IPS-NIHi11 (cell line): ENCODE data around the gene SLC7A14.

ENCODE experiments used
- DNase-seq: peaks from one replicate; pipeline ENCODE4 v3.0.0; 2012; ENCODE audit warnings: mixed read lengths, low spot score

The SLC7A14 gene

DNA sequence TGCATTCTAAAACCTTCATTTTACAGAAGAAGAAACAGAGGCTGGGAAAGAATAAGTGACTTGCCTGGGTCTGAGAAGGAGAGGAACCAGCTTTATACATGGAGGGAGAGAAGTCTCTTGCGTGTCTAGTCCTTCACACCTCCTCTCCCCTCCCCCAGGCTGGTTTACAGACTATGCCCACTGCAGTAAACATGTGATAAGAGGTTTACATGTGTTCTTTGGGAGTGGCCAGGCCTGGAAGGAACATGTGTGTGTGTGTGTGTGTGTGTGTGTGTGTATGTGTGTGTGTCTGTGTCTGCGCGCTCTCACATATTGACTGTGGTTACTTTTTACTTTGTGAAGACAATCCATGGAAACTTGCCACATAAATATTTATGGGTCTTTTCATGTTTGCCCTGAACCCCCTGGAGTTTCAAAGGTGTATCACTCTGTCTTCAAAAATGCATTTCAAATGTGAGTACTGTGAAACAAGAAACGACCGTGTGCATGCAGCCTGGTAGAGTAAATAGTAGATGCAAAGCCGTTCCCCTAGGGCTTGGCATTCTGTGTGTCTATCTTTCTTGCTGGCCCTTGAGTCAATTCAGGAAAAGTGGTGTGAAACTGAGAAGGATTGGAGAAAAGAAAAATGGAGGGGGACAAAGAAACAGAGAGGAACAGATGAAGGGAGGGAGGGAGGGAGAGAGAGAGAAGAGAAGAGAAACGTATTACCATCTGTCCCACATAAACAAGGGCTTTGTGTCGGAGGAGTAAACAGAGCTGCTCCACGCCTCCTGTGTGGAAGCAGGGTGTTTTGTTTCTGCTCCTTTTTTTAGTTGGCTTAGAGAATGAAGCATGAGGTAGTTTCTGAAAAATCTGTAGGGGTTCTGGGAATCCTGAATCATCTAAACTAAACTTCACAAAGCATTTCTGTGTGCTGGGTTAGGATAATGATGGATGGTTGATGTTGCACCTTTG is 115.5 kb downstream of the SLC7A14 start:
- no peak for DNase-seq

GRCh38 chr3:170469151-170470062 is 116.5 kb downstream of the SLC7A14 start:
- no peak for DNase-seq

DNA sequence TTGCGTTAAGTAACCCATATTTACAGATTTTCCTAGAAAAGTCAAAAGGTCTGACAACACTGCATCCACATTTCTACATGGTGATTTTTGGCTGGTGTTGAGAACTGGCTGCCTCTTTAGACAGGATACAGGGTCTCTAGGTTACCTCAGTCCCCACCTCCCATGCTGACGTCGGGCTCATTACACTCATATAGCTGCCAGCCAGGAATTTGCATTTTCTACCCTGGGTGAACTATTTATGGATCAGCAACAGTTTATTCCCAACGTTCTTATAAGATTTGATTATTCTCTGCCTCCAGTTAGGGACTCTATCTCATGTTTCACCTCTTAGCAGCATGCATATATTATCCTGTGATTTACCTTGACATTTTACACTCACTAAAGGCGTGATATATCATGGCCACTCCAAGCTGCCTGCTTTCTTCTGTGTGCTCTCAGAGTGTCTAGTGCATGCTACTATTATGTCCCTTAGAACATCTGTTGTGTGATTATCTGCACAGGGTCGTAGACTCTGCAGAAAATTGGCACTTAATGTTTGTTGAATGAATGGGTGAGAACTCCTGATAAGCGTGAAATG is 118.2 kb downstream of the SLC7A14 start:
- no peak for DNase-seq

DNA sequence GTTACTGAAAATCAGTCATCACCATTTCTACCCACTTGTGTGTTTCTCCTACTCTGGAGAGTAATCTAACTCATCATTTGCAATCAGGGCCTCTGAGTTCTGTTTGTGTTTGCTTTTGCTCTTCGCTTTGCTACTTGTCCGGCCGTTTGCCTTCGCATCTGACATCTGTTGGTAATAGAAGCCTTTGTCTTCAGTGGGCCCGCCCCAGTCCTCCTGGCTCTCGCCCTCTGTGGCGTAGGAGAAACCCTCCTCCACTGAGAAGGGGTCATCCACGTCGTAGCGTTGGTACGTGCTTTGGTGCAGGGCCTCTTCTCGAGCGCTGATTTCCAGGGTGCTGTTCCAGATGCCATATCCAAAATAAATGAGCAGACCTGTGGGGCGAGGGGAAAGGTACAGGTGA is 118.9 kb downstream of the SLC7A14 start:
- no peak for DNase-seq

DNA sequence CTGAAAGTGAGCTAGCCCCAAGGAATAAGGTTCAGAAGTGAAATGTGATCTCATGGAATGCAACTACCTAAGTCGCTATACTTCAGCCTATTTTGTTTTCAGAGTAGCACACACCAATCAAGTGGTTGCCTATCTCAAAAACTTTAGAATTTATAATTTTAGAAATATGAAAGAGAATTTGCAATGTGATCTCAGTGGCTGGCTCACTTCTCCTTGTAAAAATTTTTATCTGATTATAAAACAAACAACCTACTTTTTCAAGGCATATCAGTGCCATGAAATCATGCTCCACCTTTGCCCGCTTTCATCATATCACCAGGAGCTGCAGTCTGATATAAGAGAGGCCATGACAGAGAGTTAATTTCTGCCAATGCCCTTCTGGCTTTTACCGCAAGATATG is 119.9 kb downstream of the SLC7A14 start:
- DNase-seq: no peak

DNA sequence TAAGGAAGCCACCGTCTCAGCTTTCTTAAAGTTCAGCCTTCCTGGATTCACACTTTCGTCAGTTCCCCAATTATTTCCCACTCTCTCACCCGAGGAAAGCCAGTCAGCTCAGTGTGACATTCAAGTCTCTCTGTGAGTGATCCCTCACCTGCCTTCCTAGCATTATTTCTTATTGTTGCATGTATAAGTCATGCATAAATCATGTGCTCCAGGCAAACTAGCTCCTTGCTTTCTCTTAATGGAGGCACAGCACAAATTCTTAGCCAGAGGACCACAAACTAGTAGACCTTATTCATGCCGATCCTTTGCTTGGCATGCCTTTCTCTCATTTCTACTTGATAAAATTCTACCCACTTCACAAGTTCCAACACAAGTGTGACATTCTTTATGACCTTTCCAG is 122.9 kb downstream of the SLC7A14 start:
- no peak for DNase-seq

DNA sequence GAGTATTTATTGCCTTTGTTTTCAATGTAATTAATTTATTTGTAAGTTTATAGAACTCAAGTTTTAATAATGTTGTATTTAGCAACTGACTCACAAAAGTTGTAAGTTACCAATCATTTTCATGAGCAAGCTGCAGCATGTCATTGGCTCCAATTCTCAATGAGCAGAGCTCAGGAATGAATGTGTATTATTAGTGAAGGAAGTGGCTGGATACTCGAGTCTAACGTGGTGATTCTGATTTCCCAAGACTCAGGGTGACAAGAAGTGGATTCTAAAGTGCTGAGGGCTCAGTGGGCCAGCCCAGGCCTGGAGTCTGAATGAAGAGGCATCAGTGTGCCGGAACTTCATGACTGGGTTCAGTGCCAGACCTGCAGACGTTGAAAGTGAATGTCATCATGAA is 127.6 kb downstream of the SLC7A14 start:
- DNase-seq: no peak

DNA sequence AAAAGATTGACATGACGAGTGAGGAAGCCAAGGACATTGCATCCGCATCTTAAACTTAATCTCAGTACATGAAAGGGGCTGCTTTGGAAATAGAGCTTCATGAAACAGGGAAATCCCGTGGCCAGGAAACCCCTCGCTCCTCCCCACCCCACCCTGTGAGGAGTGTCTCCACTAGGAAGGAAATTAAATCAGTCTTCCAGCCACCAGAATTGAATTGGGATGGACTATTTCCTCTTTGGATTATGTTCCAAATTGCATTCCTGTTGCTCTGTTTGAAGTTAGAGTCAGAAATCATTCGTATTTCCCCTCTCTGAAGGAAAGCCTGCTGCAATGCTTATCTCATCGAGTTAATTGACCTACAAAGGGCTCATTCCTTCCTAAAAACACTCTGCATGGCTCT is 131.4 kb downstream of the SLC7A14 start:
- DNase-seq: no peak

GRCh38 chr3:170450039-170450438 is 135.8 kb downstream of the SLC7A14 start:
- DNase-seq: no peak

- no peak for DNase-seq
Observed at GRCh38 chr3:170448584-170448983, 137.3 kb downstream of the SLC7A14 start.

DNA sequence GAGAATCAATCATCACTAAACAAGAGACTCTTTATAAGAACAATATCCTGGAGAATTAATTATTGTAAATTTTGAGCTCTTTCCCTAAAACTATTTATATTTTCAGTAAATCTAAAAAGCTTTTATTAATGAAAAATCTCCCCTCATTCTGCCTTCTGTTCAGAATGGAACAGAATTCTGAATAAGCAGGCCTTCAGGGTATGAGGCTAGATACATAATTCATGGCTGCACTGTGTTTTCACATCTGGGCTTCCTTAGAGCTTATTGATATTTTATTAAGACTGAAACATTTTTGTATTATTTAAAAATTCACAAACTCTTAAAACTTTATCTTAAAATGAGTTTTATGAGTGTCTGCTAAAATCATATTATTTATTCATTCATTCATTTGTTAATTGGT is 142.4 kb downstream of the SLC7A14 start:
- no peak for DNase-seq

DNA sequence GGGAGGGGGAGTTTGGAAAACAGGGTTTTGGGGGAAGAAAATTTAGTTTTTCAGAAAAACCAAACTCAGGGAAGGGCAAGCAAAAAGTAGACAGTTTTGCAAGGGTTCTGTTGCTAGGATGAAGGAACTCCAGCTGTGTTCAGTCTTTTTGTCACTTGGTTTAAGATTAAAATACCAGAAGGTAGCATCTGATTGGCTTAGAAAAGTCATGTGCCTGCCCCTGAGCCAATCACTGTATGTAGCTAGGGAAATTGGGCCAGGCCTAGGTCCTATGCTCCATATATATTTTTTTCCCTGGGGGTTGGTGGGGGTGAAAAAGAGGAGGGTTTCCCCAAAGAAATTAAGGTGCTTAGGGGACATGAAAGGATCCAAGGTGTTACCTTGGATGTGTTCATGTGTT is 142.9 kb downstream of the SLC7A14 start:
- peak; percentile 20 for DNase-seq

GRCh38 chr3:170441412-170441811 is 144.5 kb downstream of the SLC7A14 start:
- DNase-seq: no peak

DNA sequence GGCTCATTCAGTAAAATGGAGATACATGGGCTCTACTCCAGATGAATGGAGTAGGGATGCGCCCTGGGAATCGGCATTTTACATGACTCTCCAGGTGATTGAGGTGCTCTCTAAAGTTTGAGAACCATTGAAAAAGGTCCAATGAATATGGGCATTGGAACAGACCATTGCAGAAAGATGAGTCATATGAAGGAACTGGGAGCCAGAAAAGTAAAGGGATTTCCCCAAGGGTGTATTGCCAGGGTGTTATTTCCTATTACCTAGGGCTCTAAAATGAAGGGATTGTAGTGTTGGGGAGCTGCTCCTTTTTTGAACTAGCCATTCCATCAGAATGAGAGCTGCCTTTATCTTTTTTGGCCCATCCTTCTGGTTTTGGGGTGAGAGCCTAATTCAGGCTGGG is 145.5 kb downstream of the SLC7A14 start:
- no peak for DNase-seq

- no peak for DNase-seq
Observed at GRCh38 chr3:170438836-170439235, 147.0 kb downstream of the SLC7A14 start.

DNA sequence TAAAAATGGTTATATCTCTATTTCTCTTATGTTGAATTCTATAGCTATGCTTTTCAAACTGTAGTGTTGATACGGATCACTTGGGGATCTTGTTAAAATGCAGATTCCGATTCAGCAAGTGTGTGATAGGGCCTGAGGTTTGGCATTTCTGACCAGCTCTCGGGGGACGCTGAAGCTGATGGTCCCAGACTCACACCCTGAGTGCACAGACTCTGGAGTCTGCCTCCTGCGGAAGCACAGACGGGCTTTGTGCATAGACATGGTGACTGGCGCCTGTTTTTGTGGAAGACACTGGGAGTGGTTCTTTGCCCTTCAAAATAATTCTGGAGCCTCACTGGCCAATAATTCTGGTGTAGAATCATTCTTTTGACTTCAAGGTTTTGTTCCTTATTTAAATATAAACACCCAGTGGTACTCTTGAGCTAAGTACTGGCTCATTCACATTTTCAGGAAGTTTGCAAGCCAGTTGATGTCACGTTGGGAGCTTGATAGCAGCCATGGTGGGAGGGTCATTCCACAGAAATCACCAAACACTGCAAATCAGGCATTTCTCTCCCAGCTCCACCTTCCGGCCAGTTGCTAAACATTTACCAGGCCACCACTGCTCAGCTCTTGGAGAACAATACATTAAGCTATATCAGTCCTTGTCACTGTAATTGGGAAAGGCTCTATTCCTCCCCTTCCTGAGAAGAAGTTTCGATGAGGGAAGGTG is 148.0 kb downstream of the SLC7A14 start:
- DNase-seq: no peak

- no peak for DNase-seq
Observed at GRCh38 chr3:170437176-170437575, 148.7 kb downstream of the SLC7A14 start.

GRCh38 chr3:170436697-170437096 is 149.2 kb downstream of the SLC7A14 start:
- no peak for DNase-seq

DNA sequence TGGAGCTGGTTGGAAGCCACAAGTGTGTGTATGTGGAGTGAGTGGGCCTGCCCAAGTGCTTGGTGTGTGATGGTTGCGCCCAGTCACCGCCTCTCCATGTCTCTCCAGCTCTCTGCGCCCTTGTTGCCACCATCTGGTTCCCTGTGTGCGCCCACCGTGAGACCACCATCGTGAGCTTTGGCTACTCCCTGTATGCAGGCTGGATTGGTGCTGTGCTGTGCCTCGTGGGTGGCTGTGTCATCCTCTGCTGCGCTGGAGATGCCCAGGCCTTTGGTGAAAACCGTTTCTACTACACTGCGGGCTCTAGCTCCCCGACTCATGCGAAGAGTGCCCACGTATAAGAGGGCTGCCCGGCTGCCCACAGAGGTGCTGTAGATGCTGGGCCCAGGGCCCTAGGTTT is 153.5 kb downstream of the SLC7A14 start:
- no peak for DNase-seq

GRCh38 chr3:170431054-170431453 is 154.8 kb downstream of the SLC7A14 start:
- no peak for DNase-seq

- DNase-seq: no peak
Observed at GRCh38 chr3:170429050-170429449, 156.8 kb downstream of the SLC7A14 start.

DNA sequence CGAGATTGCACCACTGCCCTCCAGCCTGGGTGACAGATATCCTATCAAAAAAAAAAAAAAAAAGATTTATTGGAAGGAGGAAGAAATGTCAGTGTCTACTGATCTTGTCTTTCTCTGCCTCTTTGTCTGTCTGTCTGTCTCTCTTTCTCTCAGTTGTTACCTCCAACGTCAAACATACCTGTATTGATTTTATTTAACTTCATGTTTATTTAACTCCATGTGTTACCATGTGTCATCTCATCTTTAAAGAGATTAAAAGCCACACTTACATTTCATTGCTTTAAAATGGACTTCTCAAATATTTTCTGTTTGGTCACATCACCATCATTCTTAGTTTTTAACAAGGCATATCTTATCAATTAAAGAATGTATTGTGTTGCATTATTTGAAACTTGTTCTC is 157.8 kb downstream of the SLC7A14 start:
- no peak for DNase-seq
